Dermis microvascular lymphatic vessel endothelial cell (primary cell): Measurements from ENCODE around the gene CA12. TPM values are rescaled to one million over a fixed set of nuclear protein-coding genes. Genes with fewer than 3 reads are reported as not detected.

ENCODE experiments used
- DNase-seq, 2 donors: peaks; one replicate each; pipeline versions ENCODE4 v3.0.0 to v3.0.0-alpha.2; 2010; ENCODE audit warnings: low read depth in 2 of 2
- total RNA-seq: library from RNA; depleted of rRNA; stranded (reverse); fragments of >200 nt; gene quantifications from 2 replicates; pipeline ENCODE4 v1.2.1, GENCODE V29; 2014

Gene CA12
- total RNA-seq, 1 donor from 2014 or later = 0.13 TPM

DNA sequence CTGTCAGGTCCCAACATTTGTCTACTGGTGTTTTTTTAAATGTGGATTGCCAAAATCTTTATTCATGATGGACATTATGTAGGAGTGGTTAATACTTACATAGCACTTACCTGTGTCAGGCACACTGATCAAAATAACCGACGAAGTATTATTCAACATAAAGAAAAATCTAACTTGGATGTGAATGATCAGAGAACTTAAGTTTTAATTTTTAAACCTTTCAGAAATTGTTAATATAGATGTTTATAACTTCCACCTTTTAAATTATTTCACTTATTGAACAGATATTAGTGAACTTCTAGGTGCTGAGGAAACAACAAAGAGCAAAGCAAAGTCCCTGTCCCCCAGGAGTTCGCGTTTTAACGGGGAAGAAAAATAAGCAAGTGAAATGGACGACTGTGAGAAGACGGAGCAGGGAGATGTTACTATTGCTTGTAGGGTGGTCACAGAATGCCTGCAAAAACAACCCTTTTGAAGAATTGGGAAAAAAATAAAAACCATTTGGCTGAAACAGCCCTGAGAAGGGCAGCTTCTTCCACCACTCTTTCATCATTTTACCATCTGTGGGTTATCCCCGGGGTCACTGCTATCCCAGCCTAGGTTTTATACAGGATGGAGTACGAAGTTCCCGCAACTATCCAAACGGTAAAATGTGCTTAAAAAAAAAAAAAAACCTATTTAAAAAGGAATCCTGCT, 105.2 kb downstream of the CA12 start:
- DNase-seq = no peak

DNA sequence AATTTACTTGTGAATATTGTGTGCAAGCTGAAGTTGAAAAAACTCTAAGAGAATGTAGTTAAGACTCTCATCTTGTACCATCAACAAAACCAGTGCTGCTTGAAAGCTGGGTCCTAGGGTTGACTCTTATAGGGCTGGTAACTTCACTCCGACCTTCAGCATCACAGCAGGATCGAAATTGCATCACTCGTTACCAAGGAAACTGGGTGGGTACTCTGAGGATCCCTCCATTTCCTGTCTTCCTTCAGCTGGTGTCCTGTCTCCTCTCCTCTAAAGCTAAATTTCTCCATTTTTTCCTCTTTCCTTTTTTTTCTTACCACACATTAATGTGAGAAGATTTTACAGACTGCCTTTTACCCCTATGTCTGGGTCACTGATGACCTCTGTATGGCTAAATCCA, 107.2 kb downstream of the CA12 start:
- no peak for DNase-seq

Other genes starting within 250 kb of the CA12 start
- gene RPS27L, start 224.4 kb downstream of the CA12 start, total RNA-seq = 245 and 318 TPM in 2 replicates
- 55.8 and 56.8 TPM in 2 replicates for gene RAB8B, start 192.2 kb downstream of the CA12 start, total RNA-seq
- 18.9 and 27.1 TPM in 2 replicates for gene APH1B, start 104.2 kb downstream of the CA12 start, total RNA-seq
- 29.5 and 37.6 TPM in 2 replicates for gene USP3, start 122.7 kb upstream of the CA12 start, total RNA-seq
- under 0.01 and 0.13 TPM in 2 replicates for gene FBXL22, start 215.5 kb upstream of the CA12 start, total RNA-seq